ENCODE results near the gene WBP4.

GRCh38 chr13:41127701-41128100, 66.4 kb downstream of the WBP4 start:
- no peak for TF ChIP-seq CTCF (IDR thresholded peaks at IDR 0.05)
- TF ChIP-seq POLR2AphosphoS5 (IDR thresholded peaks at IDR 0.05), result no peak

All from breast epithelium (tissue), 3 donors.